HL-60 (cell line): ENCODE measurements around the gene CHMP1A.

Experiments
- CTCF ChIP-seq: IDR thresholded peaks from one replicate; pipeline ENCODE4 v1.5.1; 2011; ENCODE audit warnings: low read length, control low read depth, inconsistent platforms; ENCODE audit not compliant: insufficient read depth
- POLR2AphosphoS5 ChIP-seq: IDR thresholded peaks from 2 replicates; pipeline ENCODE4 v1.6.1; 2012; ENCODE audit warnings: low read depth
- REST ChIP-seq: IDR thresholded peaks from 2 replicates; pipeline ENCODE4 v1.6.1; 2012; ENCODE audit warnings: low read depth; ENCODE audit not compliant: insufficient replicate concordance

GRCh38 chr16:89685916-89686315, 28.4 kb upstream of the CHMP1A start:
- TF ChIP-seq CTCF, result no peak
- TF ChIP-seq POLR2AphosphoS5, result no peak
- no peak for TF ChIP-seq REST
